Activated CD4-positive, alpha-beta memory T cell treated with anti-CD3 and anti-CD28 coated beads, Interleukin-2, amount 10 ng/mL, durations not matched to agents 7 days and 5 days (primary cell): ENCODE measurements around the gene FRMD4B. TPM values are rescaled to one million over a fixed set of nuclear protein-coding genes. Genes with fewer than 3 reads are reported as not detected.
A peak's percentile ranks its signal among the peaks of the same experiment; 100 is the strongest.
"Not testable (repeated sequence)": the region's sequence is repeated elsewhere in the genome, so short reads cannot be mapped to it uniquely, and the experiment has no call there.

Experiments
- CTCF ChIA-PET: fragments of 350-600 bp; sonication (Branson Sonifier 250); formaldehyde crosslinking; loops from one replicate; lab custom pipeline; 2021; ENCODE audit warnings: antibody characterized with exemption, inconsistent platforms; lab: Charles Lee
- POLR2A ChIA-PET: fragments of 350-600 bp; sonication (Branson Sonifier 250); formaldehyde crosslinking; loops from one replicate; lab custom pipeline; 2021; ENCODE audit warnings: antibody characterized with exemption; lab: Charles Lee
- DNase-seq: peaks from one replicate; pipeline ENCODE4 v3.0.0-alpha.2; 2020
- H3K27ac Mint-ChIP-seq: one replicate; pipeline ENCODE4 v1.8.0; 2021; ENCODE audit warnings: mild to moderate bottlenecking, mixed read lengths
- H3K27me3 Mint-ChIP-seq: one replicate; pipeline ENCODE4 v1.8.0; 2021; ENCODE audit warnings: mixed read lengths
- H3K36me3 Mint-ChIP-seq: one replicate; pipeline ENCODE4 v1.8.0; 2021; ENCODE audit warnings: low read depth, mixed read lengths
- H3K4me1 Mint-ChIP-seq: one replicate; pipeline ENCODE4 v1.8.0; 2021; ENCODE audit warnings: mixed read lengths
- H3K4me3 Mint-ChIP-seq: one replicate; pipeline ENCODE4 v1.8.0; 2021; ENCODE audit warnings: mild to moderate bottlenecking, mixed read lengths
- H3K9me3 Mint-ChIP-seq: one replicate; pipeline ENCODE4 v1.8.0; 2021; ENCODE audit warnings: mixed read lengths
- total RNA-seq, 2 experiments: library from RNA; stranded (reverse); gene quantifications; one replicate each; pipeline ENCODE4 v1.2.3, GENCODE V29; 2021

Gene FRMD4B
- total RNA-seq, 2 experiments from 2014 or later: 69.5 to 72.4 TPM

DNA sequence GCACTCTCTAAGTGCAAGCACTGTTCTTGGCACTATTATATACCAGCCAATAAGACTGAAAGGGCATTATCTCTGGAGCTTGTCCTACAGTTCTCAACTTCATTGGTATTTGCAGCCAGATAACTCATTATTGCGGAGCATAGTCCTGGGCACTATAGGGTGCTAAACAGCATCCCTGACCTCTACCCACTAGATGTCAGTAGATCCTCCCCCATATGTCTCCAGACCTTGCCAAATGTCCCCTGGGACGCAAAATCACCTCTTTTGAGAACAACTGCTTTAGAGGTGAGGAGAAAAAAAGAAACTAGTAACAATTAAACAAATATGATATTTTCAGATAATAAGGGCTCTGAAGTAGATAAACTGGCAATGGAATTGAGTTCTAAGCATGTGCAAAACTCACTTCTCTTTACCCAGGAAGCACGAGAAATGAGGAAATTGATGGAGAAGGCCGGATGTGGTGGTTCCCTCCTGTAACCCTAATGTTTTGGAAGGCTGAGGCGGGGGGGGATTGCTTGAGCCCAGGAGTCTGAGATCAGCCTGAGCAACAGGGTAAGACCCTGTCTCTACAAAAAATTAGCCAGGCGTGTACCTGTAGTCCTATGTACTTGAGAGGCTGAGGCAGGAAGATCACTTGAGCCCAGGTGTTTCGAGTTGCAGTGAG, 61.4 kb downstream of the FRMD4B start:
- POLR2A ChIA-PET: no interaction called here
- Mint-ChIP-seq H3K4me1 (peaks cover 27% of the 10 kb centered on the region), H3K27ac (no peak overlapping the region), H3K9me3 (no peaks in the 10 kb centered on the region), H3K36me3 (no peaks in the 10 kb centered on the region), H3K27me3 (no peaks in the 10 kb centered on the region), H3K4me3 (no peak overlapping the region)
- no peak for DNase-seq
- CTCF ChIA-PET: interaction anchor here (0.8 to 1.7 kb wide), 4 partner anchors 15 to 162 kb away, joined by 3 to 6 read pairs (median 6); no protein-coding TSS in a partner anchor

DNA sequence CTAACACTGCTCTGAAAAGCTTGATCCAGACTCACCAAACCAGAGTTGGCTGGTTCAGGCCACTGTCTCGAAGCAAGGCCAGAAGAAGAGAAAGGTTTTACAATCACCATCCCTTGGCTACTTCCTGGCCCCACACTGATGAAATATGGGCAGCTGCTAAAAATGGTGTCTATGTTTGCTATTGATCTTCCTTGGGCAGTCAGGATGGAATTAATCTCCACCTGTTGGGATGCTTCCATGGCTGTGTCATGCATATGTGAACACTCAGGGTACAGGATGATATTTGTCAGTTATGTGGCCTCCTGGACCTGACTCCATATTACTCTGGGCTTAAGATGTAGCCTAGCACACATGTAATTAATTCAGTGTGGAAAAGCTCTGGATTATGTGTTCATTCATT, 61.9 kb downstream of the FRMD4B start:
- POLR2A ChIA-PET: no interaction called here
- Mint-ChIP-seq H3K36me3 (no peaks in the 10 kb centered on the region), H3K27ac (no peak overlapping the region), H3K4me1 (peaks cover 27% of the 10 kb centered on the region), H3K9me3 (no peaks in the 10 kb centered on the region), H3K4me3 (no peak overlapping the region), H3K27me3 (no peaks in the 10 kb centered on the region)
- CTCF ChIA-PET: interaction anchor here (0.8 to 1.7 kb wide), 6 partner anchors 14 to 203 kb away, joined by 3 to 6 read pairs (median 4); no protein-coding TSS in a partner anchor
- no peak for DNase-seq

DNA sequence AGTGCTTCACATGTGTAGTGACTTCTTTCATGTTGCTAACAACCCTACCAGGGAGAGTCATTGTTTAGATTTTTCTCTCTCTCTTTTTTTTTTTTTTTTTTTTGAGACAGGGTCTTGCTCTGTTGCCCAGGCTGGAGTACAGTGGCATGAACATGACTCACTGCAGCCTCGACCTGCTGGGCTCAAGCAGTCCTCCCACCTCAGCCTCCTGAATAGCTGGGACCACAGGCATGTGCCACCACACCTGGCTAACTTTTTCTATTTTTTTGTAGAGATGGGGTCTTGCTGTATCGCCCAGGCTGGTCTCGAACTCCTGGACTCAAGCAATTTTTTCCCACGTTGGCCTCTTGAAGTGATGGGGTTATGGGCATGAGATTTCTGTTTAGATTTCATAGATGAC, 63.4 kb downstream of the FRMD4B start:
- POLR2A ChIA-PET, DNase-seq, H3K27me3 Mint-ChIP-seq, H3K27ac Mint-ChIP-seq, H3K36me3 Mint-ChIP-seq, H3K9me3 Mint-ChIP-seq, H3K4me3 Mint-ChIP-seq: not testable (repeated sequence)
- peaks cover 15% of the 10 kb centered on the region for H3K4me1 Mint-ChIP-seq
- CTCF ChIA-PET: interaction anchor here (1.7 to 2.8 kb wide), 2 partner anchors 87 to 162 kb away, joined by 6 to 7 read pairs; no protein-coding TSS in a partner anchor

DNA sequence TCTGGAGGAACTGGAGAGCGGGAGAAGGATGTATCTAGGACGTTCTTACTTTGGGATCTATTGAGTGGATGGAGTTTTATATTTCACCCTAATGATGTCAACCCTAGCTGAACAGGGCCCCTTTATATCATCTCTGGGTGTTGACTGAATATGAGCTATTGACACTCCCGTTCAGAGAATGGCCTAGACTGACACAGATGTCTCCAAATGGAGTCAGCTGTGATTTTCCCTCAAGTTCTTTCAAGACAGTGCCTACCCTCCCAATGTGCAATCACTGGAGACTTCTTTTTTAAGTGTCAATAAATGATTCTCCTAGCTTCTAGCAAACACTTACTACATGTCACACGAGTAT, 63.8 kb downstream of the FRMD4B start:
- H3K4me3 Mint-ChIP-seq: no peak overlapping the region
- no peaks in the 10 kb centered on the region for H3K9me3 Mint-ChIP-seq
- H3K4me1 Mint-ChIP-seq: peaks cover 11% of the 10 kb centered on the region
- POLR2A ChIA-PET: no interaction called here
- DNase-seq: no peak
- H3K27me3 Mint-ChIP-seq: no peaks in the 10 kb centered on the region
- CTCF ChIA-PET: interaction anchor here (2.8 kb wide), 1 partner anchor 161 kb away, joined by 7 read pairs; no protein-coding TSS in a partner anchor
- H3K27ac Mint-ChIP-seq: no peak overlapping the region
- no peaks in the 10 kb centered on the region for H3K36me3 Mint-ChIP-seq

DNA sequence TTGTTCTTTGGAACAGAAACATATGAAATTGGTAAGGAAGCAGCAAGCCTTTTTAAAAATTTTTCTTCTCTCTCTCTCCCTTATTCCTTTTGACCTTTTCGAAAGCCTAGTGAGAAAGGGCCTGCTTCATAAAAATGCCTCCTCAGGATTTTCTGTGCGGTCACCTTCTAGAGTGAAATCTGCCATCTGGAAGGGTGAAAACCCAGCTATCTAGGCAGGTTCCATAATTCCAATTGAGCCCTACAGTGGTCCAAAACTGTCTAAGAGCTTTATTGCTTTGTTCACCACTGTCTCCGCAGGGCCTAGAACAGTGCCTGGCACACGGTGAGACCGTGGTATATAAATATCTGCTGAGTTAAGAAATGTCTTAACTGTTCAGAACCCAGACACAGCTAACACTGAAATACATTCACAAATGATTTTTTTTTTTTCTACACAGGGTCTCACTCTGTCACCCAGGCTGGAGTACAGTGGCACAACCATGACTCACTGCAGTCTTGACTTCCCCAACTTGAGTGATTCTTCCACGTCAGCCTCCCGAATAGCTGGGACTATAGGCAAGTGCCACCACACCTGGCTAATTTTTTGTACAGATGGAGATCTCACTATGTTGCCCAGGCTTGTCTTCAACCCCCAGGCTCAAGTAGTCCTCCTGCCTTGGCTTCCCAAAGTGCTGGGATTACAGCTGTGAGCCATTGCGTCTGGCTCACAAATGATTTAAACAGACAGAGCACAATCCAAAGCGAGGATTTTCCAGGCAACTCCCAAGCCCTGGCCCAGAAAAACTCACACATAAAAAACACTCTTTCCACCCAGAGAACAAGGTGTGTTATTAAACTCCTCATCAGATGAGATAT, 64.4 kb downstream of the FRMD4B start:
- H3K36me3 Mint-ChIP-seq: no peaks in the 10 kb centered on the region
- ChIA-PET POLR2A (no interaction called here), CTCF (interaction anchor here (1.4 to 2.8 kb wide), 2 partner anchors 16 to 161 kb away, joined by 5 to 7 read pairs; no protein-coding TSS in a partner anchor)
- no peak for DNase-seq
- H3K4me1 Mint-ChIP-seq: peaks cover 5% of the 10 kb centered on the region
- no peaks in the 10 kb centered on the region for H3K27me3 Mint-ChIP-seq
- no peaks in the 10 kb centered on the region for H3K9me3 Mint-ChIP-seq
- no peak overlapping the region for H3K27ac Mint-ChIP-seq
- no peak overlapping the region for H3K4me3 Mint-ChIP-seq

GRCh38 chr3:69320871-69321271, 65.0 kb downstream of the FRMD4B start:
- ChIA-PET CTCF (interaction anchor here (1.4 to 2.8 kb wide), 2 partner anchors 15 to 160 kb away, joined by 5 to 7 read pairs; no protein-coding TSS in a partner anchor), POLR2A (no interaction called here)
- DNase-seq: no peak
- H3K27me3 Mint-ChIP-seq: no peaks in the 10 kb centered on the region
- no peaks in the 10 kb centered on the region for H3K4me1 Mint-ChIP-seq
- no peaks in the 10 kb centered on the region for H3K36me3 Mint-ChIP-seq
- no peak overlapping the region for H3K27ac Mint-ChIP-seq
- no peaks in the 10 kb centered on the region for H3K9me3 Mint-ChIP-seq
- no peak overlapping the region for H3K4me3 Mint-ChIP-seq

DNA sequence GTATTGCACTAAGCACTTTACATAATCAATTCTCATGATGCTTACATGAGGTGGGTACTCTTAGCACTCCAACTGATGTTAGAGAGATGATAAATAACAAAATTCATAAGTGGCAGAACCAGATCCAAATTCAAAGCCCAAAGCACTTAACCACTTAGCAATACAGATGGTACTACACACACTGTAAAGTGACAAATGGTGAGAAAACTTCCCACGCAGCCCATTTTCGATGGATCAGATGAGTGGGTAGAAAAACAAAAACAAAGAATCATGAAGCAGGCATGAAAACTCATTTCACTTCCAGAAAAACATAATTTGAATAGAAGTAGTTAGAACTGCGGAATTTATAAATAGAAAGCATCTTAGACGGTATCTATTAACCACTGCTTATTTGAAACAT, 66.2 kb downstream of the FRMD4B start:
- Mint-ChIP-seq H3K4me1 (no peaks in the 10 kb centered on the region), H3K9me3 (no peaks in the 10 kb centered on the region), H3K27ac (no peak overlapping the region), H3K27me3 (no peaks in the 10 kb centered on the region), H3K4me3 (no peak overlapping the region), H3K36me3 (no peaks in the 10 kb centered on the region)
- DNase-seq: no peak
- POLR2A ChIA-PET: no interaction called here
- CTCF ChIA-PET: no interaction called here

DNA sequence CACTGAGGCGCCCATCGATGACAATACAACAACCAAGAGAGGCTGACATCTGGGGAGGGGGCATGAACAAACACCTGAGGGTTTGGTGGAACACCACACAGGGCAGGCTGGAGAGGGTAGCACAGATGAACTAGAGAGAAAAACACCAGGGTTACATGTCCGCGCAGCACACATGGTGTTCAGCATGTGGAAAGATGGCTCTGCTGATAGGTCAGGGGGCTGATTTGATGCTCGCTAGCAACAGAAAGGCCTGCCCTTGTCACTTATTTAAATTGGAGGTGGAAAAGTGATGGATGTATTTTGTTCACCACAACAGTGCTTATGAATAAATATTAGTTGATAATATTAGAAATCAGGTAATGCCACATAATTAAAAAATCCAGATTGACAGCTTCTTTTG, 67.5 kb downstream of the FRMD4B start:
- CTCF ChIA-PET: interaction anchor here (2.8 kb wide), 1 partner anchor 156 kb away, joined by 11 read pairs; no protein-coding TSS in a partner anchor
- Mint-ChIP-seq H3K27me3 (no peaks in the 10 kb centered on the region), H3K4me3 (no peak overlapping the region), H3K27ac (no peak overlapping the region), H3K9me3 (no peaks in the 10 kb centered on the region), H3K4me1 (no peaks in the 10 kb centered on the region), H3K36me3 (no peaks in the 10 kb centered on the region)
- POLR2A ChIA-PET: no interaction called here
- DNase-seq: no peak

DNA sequence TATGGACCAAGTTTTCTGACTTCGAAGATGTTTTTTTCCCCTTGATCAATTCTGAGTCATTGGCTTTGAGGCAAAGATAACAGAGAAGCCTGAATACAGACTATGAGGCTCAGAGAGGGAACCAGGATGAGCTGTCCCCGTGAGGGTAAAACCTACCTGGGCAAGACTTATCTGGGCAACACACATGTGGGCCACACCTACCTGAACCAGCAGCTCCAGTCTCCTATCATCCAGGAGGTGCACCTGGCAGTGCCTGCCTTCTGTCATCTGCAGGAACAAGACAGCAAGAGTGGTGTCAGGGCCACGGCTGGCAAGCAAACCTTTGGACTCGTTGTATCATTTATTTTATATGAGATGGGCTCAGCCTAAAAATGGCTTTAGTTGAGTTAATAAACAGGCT, 72.6 kb downstream of the FRMD4B start:
- Mint-ChIP-seq H3K9me3 (no peaks in the 10 kb centered on the region), H3K4me3 (no peak overlapping the region), H3K27ac (no peak overlapping the region), H3K27me3 (peaks cover 1% of the 10 kb centered on the region), H3K36me3 (no peaks in the 10 kb centered on the region), H3K4me1 (no peaks in the 10 kb centered on the region)
- ChIA-PET CTCF (interaction anchor here (2.9 kb wide), 1 partner anchor 152 kb away, joined by 22 read pairs; no protein-coding TSS in a partner anchor), POLR2A (no interaction called here)
- DNase-seq: no peak

GRCh38 chr3:69309814-69310213, 76.1 kb downstream of the FRMD4B start:
- H3K36me3 Mint-ChIP-seq: no peaks in the 10 kb centered on the region
- no peak overlapping the region for H3K27ac Mint-ChIP-seq
- ChIA-PET CTCF (interaction anchor here (0.7 to 7.5 kb wide), 6 partner anchors 9 to 203 kb away, joined by 3 to 271 read pairs (median 3); no protein-coding TSS in a partner anchor), POLR2A (interaction anchor here (1.1 kb wide), 1 partner anchor 137 kb away, joined by 3 read pairs; no protein-coding TSS in a partner anchor)
- peaks cover 4% of the 10 kb centered on the region for H3K27me3 Mint-ChIP-seq
- no peaks in the 10 kb centered on the region for H3K9me3 Mint-ChIP-seq
- no peak for DNase-seq
- H3K4me3 Mint-ChIP-seq: no peak overlapping the region
- H3K4me1 Mint-ChIP-seq: peaks cover 16% of the 10 kb centered on the region

GRCh38 chr3:69306239-69307185, 79.4 kb downstream of the FRMD4B start:
- H3K4me1 Mint-ChIP-seq: peaks cover 22% of the 10 kb centered on the region
- no peaks in the 10 kb centered on the region for H3K36me3 Mint-ChIP-seq
- ChIA-PET POLR2A (interaction anchor here (0.6 to 2.7 kb wide), 8 partner anchors 106 to 185 kb away, joined by 3 to 15 read pairs (median 6); no protein-coding TSS in a partner anchor), CTCF (interaction anchor here (0.6 to 7.5 kb wide), 50 partner anchors 9 to 306 kb away, joined by 3 to 271 read pairs (median 4); partner anchors contain the start of gene LMOD3)
- H3K9me3 Mint-ChIP-seq: no peaks in the 10 kb centered on the region
- H3K27me3 Mint-ChIP-seq: peaks cover 4% of the 10 kb centered on the region
- H3K4me3 Mint-ChIP-seq: no peak overlapping the region
- peak; percentile 80 for DNase-seq
- H3K27ac Mint-ChIP-seq: no peak overlapping the region

- DNase-seq: no peak
- H3K9me3 Mint-ChIP-seq: no peaks in the 10 kb centered on the region
- H3K27me3 Mint-ChIP-seq: peaks cover 2% of the 10 kb centered on the region
- no peak overlapping the region for H3K27ac Mint-ChIP-seq
- no peak overlapping the region for H3K4me3 Mint-ChIP-seq
- H3K36me3 Mint-ChIP-seq: no peaks in the 10 kb centered on the region
- POLR2A ChIA-PET: interaction anchor here (0.9 to 2.7 kb wide), 7 partner anchors 15 to 143 kb away, joined by 3 to 8 read pairs (median 5); no protein-coding TSS in a partner anchor
- CTCF ChIA-PET: interaction anchor here (0.6 to 7.5 kb wide), 11 partner anchors 11 to 280 kb away, joined by 3 to 271 read pairs (median 18); partner anchors contain the start of gene LMOD3
- H3K4me1 Mint-ChIP-seq: peaks cover 22% of the 10 kb centered on the region
These were observed 80.9 kb downstream of the FRMD4B start for GRCh38 chr3:69305011-69305410.
